GM21717 (cell line): ENCODE measurements around the gene PROK1.

Source experiments
- ATAC-seq: cut with Tn5 transposase; IDR thresholded peaks from one replicate; pipeline ENCODE4 v1.9.1; 2021; ENCODE audit warnings: mild to moderate bottlenecking, moderate library complexity; ENCODE audit not compliant: unreplicated experiment

PROK1 gene

GRCh38 chr1:110464340-110464739 is 13.4 kb downstream of the PROK1 start:
- no peak for ATAC-seq

- ATAC-seq: no peak
Measured at GRCh38 chr1:110465038-110465813, 14.3 kb downstream of the PROK1 start.

DNA sequence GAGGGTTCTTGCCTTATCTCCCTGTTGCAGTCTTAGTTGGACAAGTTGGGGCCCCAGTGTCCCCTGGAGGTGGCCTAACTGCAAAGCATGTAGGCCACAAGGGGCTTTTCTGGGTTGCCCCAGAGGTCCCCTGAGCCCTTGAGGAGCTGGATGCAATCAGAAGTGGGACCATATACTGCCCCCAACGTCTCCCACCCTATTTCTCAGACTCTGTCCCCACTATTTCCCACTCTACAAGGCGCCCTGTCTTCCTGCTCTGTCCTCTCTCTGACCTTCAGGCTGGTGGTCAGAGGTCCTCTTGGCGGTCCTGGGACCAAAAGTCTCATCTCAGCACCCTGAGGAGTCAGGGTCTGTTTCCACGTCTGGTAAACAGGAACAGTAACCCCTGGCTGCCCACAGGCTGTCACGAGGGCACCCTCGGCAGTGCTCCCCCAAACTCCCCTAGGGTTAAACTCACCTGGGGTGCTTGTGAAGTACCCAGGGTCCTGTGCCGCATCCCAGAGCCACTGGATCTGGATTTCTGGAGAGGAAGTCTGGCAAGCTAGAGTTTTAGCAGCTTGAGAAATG is 14.9 kb downstream of the PROK1 start:
- no peak for ATAC-seq

DNA sequence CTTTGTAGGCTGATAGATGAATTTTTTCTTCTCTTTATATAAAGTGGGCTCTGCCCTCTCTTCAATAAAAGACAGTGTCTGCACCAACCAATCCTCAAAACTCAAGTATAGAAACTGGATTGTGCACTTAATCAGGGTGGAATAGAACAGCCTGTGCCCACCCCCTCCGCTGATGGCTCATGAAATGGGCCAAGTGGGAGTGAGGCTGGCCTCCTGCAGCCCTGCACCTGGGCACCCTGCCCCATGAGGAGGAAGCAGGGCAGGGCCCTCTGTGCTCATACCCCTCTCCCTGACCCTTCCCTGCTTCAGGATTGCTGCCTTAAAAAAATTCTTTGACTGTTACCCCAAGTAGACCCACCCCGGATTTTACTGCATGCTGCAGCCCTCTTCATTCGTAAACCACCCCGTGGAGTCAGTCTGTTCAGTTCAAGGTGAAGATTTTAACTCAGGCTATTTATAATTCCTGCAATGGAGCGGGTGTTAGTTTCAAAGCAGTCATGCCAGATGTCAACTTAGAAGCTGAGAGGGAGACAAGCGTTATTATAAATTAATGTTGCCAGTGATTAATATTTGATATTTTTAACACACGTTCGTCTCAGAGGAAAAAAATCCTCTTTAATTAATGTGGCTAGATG is 15.8 kb downstream of the PROK1 start:
- no peak for ATAC-seq

DNA sequence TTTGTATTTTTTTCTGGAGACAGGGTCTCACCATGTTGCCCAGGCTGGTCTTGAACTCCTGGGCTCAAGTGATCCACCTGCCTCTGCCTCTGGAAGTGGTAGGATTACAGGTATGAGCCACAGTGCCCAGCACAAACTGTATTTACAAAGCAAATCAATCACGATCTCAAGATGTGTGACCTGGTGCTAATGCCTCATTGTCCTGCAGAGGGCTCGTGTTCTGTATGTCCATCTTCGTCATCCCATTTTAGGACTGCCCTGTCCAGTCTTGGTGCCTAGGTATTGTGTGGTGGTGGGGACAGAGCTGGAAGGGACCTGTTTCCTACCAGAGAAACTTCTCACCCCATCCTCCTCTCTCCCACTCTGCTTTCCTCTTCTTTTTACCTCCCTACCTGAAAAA is 20.2 kb downstream of the PROK1 start:
- ATAC-seq: no peak

- ATAC-seq: no peak
Measured at GRCh38 chr1:110472546-110472945, 21.6 kb downstream of the PROK1 start.

DNA sequence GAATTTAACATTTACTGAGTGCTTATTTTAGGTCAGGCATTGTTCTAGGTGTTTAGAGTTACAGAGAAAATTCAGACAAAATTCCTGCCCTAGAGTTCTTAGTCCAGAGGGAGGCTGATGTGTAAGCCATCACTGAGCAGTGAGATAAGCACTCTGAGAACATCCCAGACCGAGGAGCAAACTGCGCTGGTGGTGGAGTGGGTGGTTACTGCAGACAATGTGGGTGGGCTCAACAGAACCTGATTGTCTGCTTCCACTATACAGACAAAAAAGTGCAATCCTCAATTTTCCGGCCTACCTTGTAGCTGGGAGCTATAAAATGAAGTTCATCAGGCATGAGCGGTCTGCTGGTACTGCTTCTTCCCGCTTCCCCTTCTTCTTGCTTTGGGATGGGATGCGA is 23.5 kb downstream of the PROK1 start:
- no peak for ATAC-seq

- no peak for ATAC-seq
Measured at GRCh38 chr1:110475362-110476027, 24.5 kb downstream of the PROK1 start.

GRCh38 chr1:110476028-110476765 is 25.2 kb downstream of the PROK1 start:
- ATAC-seq: no peak

DNA sequence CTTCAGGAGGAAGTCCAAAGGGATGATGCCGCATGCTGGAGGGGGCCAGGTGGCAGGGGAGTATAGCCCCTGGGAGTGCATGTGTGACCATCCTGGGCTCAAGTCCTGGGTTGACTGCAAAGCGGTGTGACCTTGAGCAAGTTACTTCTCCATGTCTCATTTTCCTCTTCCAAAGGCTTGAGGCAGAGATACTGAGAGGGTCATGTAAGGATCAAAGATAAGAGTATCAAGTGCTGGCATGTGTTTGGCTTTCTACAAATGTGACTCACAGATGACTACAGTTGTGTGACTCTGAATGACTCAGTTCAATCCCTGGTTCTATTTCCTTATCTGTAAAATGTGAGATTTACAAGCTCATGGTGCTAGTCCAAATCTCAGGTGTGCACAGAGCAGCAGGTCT is 26.1 kb downstream of the PROK1 start:
- ATAC-seq: no peak

- no peak for ATAC-seq
Measured at GRCh38 chr1:110477445-110477957, 26.6 kb downstream of the PROK1 start.

DNA sequence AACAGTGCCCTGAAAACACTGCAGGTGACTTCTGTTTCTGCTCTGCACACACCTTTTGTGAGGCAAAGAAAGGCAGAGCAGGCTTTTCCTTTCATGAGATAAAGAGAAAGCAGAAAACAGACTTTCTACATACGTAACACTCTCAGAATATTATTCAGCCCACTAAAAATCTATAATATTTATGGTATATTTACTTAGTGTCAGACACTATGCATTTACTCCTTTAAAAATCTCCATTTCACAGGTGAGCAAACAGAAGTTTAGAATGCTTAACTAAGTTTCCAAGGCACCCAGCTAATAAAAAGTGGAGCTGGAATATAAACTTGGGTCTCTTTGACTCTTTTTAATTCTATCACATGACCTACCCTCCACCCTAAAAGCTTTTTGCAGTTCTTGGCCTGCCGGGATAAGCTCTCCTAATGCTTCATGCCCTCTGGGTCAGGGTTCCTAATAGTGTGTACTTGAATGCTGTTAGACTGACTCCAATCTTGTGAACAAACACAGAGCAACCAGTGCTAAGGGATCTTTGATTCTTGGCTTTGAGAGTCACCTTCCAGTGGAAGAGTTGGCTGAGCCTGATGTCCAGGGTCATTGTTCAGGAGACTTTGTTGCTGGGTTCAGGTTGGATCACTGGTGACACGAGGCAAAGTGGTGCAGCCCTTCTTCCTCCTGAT is 27.2 kb downstream of the PROK1 start:
- ATAC-seq: no peak

GRCh38 chr1:110478886-110479285 is 27.9 kb downstream of the PROK1 start:
- ATAC-seq: no peak

- no peak for ATAC-seq
Measured at GRCh38 chr1:110480356-110481096, 29.6 kb downstream of the PROK1 start.

DNA sequence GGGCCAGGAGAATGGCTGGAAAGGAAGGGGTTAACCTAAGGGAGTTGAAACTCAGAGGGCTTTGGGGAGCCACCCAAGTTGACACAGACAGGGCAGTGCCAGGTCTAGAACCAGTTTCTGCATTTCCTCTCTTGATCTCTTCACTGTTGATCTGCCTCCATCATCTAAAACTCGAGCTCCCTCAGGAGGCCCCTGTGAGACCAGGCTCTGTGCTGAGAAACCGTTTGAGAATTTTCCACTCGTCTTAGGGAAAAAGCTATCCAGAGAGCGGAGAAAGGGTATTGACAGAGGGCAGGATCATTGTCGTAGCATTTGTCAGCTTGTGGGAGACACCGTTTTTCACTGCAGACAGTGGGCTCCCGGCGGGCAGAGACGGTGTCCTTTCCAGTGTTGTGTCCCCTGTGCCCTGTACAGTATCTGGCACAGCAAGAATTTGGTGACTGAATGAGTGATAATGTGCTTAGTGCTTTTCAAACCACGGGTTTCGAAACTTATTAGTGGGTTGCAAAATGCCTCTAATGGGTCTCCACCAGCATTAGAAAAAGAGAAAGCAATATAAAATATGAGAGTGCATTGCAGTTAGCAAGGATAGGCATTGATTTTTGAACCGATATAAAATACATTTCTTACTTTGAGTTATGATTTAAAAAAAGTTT is 31.1 kb downstream of the PROK1 start:
- ATAC-seq: no peak

GRCh38 chr1:110482662-110483307 is 31.8 kb downstream of the PROK1 start:
- ATAC-seq: no peak

DNA sequence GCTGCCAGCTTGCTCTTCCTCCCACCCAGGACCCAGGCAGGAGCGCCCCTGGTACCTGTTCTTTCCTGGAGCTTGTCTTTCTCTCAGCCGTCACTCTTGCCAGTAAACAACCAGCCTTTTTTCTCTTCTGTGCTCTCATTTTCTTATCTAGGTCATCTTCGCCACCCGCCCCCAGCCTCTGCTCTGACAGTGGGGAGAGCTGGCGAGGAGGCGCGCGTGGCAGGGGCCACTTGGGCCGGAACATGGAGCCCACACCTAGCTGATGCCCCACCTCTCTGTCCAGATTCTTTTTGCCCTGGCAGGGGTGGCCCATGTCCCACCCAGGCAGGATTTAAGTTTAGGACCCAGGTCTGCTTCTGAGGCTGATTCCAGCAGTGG is 32.3 kb downstream of the PROK1 start:
- ATAC-seq: no peak

GRCh38 chr1:110484801-110485200 is 33.9 kb downstream of the PROK1 start:
- no peak for ATAC-seq

GRCh38 chr1:110485725-110486124 is 34.8 kb downstream of the PROK1 start:
- ATAC-seq: no peak
